CMK (cell line): ENCODE data around the gene JHY.
"Not testable (repeated sequence)": the region's sequence is repeated elsewhere in the genome, so short reads cannot be mapped to it uniquely, and the experiment has no call there.

Experiments
- DNase-seq: peaks from one replicate; pipeline ENCODE4 v3.0.0-alpha.2; 2010; ENCODE audit warnings: low read depth

JHY gene

GRCh38 chr11:122882189-122882856 is at the start of gene JHY:
Gene JHY (plus strand): TSS chr11:122882759. CDS start chr11:122885850, 3,091 bp downstream.
- no peak for DNase-seq

GRCh38 chr11:122833846-122834464 is 48.6 kb upstream of the JHY start:
- DNase-seq, result no peak

DNA sequence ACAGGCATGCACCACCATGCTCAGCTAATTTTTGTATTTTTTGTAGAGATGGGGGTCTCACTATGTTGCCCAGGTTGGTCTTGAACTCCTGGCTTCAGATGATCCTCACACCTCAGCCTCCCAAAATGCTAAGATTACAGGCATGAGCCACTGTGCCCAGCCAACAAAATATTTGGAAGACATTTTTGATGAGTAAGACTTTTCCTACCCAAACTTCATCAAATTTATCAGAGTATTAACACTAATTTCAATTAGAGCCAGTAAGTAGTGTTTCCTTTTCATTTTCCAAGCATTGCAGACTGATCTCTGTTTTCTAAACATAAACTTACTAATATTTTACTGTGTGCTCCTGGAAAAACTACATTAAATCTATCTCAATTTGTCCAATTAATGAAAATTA is 45.6 kb upstream of the JHY start:
- DNase-seq, result no peak

DNA sequence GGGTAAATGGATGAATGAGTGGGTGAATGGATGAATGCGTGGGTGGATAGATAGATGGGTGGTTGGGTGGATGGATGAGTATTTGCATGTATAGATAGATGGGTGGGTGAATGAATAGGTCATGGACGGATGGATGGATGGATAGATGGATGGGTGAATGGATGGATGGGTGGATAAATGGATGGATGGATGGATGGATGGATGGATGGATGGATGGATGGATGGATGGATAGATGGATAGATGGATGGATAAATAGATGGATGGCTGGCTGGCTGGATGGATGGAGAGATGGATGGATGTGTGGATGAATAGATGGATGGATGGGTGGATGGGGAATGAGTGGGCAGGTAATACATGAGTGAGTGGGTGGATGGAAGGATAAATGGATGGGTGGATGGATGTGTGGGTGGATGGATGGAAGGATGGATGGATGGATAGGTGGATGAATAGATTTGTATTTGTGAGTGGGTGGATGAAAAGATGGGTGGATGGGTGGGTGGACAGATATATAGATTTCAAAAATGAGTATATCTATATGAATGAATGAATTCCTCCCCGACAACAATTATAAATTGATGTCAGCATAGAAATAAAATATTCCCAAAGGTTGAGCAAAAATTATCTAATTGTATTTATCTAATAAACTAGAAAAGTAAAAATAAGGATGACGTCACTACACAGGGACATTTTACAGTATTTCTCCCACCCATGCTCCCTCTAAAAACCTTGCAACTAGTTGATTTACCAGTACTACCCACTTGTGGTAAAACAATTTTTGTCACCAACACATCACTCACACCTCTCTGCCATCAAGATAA is 44.8 kb upstream of the JHY start:
- DNase-seq, result no peak

DNA sequence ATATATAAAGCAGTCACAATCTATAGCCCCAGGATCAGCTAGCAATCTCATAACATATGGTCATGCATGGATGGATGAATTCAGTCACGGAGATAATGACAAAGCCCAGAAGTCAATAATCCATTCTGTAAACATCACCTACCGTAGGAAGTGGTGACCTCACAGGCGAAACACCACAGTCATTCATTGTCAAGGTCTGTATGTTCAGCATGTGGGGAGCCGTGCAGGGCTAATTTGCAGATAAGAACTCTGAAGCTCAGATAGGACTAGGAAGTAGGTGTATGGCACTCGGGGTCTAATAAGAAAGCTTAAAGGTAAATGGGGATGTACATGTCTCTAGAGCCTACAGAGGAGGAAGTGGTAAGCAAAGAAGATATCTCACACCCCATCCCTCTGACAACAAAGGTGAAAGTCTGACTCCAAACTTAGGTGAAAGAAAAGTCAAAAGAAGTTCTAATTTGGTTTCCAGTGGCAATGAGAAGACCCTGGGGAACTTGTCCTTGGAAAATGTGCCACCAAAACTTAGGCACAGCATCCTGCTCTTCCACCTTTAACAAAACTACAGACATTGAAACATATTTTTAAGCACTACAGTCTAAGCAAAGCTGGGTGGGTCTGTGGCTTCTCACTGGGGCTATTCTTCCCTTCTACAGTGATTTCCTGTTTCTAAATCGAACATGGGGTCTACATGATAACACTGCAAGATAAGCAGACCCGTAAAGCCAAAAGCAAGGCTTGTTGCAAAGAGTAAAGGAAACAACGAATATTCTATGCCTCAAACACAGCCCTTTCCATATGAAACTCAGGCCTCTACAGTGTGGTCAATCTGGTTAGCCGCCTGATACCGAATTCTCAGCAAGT is 39.0 kb upstream of the JHY start:
- no peak for DNase-seq

DNA sequence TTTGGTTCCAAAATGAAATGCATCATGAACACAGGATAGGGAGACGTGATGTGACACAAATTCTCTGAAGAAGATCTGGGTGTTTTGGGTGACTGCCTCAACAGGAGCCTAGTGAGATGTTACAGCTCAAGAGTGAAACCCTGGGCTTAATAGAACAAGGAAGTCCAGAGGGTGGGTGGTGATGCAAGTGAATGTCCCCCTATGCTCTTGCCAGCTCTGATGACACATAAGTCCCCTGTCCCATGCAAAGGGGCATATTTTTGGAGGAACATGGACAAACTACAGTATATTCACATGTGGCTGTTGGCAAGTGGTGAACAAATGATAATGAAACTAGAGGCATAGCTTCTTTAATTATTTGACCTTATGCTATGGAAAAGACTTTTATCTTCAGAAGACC is 35.1 kb upstream of the JHY start:
- DNase-seq, result no peak

DNA sequence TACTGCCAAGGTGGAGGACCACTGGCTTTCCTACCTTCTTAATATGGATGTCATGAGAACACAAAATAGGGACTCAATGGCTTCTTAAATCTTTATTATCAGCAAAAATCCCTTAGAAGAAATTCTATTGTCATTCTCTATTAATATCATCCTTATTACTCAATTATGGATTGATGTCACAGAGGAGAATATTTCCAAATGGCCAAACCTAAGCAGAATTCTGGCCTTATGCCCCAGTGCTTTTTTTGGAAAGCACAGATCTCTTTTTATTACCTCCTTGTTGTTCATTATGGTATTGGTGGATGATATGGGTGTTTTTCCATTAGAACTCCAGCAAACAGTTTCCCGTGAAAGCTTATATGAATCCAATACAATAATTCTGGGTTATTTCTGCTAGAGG is 34.4 kb upstream of the JHY start:
- DNase-seq, result no peak

- DNase-seq, result no peak
These were observed 32.4 kb upstream of the JHY start for GRCh38 chr11:122850076-122850631.

GRCh38 chr11:122851366-122851966 is 31.1 kb upstream of the JHY start:
- no peak for DNase-seq

- no peak for DNase-seq
These were observed 30.3 kb upstream of the JHY start for GRCh38 chr11:122852074-122852795.

- no peak for DNase-seq
These were observed 29.8 kb upstream of the JHY start for GRCh38 chr11:122852796-122853160.

GRCh38 chr11:122853261-122853660 is 29.3 kb upstream of the JHY start:
- no peak for DNase-seq

DNA sequence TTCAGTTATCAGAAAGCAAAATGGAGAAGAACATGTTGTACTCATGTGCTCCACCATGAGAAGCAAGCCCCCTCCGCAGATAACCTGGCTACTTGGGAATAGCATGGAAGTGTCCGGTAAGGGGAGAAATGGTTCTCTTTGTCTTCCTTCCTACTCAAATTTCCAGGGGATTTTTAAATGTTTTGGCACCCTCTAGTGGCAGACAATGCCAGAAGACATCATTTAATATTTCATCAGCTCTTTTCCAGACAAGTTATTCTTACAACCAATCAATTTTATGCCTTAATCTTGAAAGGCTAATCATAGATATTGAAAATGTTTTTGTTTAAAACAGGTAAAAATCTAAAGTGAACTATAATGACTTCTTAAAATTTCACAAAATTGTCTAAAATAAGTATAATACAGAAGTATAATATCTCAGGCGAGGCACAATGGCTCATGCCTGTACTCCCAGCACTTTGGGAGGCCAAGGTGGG is 28.6 kb upstream of the JHY start:
- peak; percentile 29 for DNase-seq

DNA sequence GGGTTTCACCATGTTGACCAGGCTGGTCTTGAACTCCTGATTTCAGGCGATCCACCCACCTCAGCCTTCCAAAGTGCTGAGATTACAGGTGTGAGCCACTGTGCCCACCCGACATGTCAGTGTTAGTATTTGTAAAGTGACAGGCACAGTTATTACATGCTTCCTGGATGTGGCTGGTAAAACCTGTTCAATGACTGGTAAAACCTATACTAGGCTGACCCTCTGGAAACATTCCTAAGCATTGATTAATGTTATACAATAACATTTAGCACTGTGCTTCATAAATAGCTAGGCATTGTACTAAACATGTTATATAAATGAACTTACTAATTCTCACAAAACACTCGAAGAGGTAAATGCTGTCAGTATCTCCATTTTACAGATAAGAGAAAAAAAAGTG is 20.9 kb upstream of the JHY start:
- no peak for DNase-seq

- DNase-seq, result no peak
These were observed 20.5 kb upstream of the JHY start for GRCh38 chr11:122862091-122862490.

DNA sequence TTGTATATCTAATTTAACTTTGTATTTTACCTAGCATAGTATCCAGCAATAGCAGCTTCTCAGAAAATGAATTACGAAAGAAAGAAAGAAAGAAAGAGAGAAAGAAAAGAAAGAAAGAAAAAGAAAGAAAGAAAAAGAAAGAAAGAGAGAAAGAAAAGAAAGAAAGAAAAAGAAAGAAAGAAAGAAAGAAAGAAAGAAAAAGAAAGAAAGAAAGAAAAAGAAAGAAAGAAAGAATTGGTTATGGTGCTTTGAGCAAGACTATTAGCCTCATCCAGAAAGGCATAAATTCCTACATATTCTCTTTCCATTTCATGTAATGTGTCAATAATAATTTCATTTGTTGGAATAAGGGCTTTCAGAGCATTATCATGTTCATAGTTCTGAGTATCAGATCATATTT is 19.4 kb upstream of the JHY start:
- not testable (repeated sequence) for DNase-seq

DNA sequence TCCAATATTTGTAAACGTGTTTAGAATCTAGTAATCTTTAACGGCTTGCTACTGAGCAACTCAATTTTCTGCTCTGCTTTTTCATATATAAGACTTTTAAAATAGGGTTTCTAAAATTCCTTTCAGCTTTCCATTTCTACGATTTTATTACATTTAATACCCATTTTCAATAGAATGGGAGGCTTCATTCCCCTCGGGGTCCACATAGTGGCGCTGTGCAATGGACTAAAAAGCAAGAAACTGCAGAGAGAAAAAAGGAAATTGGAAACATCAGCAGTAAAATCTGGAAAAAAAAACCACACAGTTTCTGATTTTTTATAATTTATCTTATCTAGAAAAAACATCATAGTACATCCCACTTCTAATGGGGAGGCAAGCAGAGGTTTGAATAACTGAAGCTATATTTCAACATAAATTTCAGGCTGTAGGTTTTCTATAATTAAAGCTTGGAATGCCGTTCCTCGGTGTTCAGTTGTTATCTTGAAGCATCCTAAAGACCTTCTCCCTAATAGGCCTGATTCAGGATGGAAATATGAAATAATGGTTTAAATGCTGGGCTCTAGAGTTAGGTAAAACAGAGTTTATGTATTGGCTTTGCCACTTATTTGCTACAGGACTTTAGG is 18.7 kb upstream of the JHY start:
- no peak for DNase-seq

DNA sequence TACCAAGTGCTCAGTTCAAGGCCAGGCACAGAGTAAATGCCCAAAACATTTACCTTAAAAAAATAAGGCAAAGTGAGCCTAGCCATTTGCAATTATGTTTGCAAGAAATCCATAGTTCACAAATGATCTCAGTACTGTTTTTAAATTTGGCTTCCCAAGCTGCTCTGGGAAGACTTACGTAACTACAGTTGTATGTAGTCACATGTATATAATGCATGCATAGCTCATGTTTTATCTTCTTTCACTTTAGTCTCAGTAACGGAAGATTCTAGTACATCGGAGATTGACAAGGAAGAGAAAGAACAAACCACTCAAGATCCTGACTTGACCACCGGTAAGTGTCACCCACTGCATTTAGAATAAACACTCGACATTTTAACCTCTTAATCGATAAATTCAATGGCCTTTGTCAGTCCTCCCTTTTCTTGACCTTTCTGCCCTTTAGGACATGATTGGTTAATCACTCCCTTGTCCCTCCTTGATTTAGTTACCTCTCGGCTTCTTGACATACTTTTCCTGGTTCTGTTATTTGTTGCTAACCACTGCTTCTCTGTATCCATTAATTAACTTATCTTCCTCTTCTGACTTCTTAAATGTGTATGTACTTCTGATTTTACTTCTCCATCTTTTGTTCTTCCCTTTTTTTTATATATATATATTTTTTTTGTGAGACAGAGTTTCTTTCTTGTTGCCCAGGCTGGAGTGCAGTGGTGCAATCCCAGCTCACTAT is 18.0 kb upstream of the JHY start:
- no peak for DNase-seq

GRCh38 chr11:122869622-122870021 is 12.9 kb upstream of the JHY start:
- no peak for DNase-seq

- DNase-seq, result no peak
These were observed 11.3 kb upstream of the JHY start for GRCh38 chr11:122871302-122871701.
